ENCODE results near the gene RHBG.
A peak's percentile ranks its signal among the peaks of the same experiment; 100 is the strongest.
"Not testable (repeated sequence)": the region's sequence is repeated elsewhere in the genome, so short reads cannot be mapped to it uniquely, and the experiment has no call there.

The RHBG gene

DNA sequence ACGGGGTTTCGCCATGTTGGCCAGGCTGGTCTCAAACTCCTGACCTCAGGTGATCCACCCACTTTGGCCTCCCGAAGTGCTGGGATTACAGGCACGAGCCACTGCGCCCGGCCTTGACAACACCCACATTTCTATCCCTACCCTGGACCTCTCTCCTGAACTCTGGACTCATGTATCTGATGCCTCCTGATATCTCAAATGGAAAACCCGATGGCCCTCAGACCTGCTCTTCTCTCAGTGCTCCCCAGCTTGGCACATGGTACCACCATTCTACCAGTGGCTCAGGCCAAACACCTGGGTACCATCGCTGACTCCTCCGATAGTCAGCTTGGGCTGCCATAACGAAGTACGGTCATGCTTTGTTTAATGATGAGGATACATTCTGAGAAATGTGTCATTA, 8.5 kb upstream of the RHBG start:
- no peak for DNase-seq (ENCODE audit: low read depth in 2 of 2, low spot score in 1 of 2)

DNA sequence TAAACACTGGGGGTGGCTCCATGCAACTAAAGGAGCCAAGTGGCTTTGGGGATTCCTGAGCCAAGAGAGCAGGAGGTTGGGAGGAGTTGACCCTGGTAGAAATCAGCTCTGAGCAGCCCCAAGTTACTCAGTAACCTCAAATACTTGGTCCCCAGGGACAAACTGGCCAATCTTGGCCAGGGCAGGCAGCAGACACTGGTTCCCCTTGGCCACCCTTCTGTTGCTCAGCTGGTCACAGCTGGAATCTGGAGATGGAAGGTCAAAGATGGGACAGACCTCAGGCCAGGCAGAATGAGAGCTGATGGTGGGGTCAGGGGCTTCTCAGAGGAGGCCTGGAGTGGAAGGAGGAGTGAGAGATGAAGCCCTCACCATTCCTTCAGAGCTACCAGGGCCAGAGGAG, 3.3 kb upstream of the RHBG start:
- no peak for DNase-seq (ENCODE audit: low read depth in 2 of 2, low spot score in 1 of 2)

GRCh38 chr1:156366378-156367166, 2.4 kb upstream of the RHBG start:
- DNase-seq (ENCODE audit: low read depth in 2 of 2, low spot score in 1 of 2), result no peak

- no peak for DNase-seq (ENCODE audit: low read depth in 2 of 2, low spot score in 1 of 2)
Measured at GRCh38 chr1:156367383-156368156, 1.4 kb upstream of the RHBG start.

DNA sequence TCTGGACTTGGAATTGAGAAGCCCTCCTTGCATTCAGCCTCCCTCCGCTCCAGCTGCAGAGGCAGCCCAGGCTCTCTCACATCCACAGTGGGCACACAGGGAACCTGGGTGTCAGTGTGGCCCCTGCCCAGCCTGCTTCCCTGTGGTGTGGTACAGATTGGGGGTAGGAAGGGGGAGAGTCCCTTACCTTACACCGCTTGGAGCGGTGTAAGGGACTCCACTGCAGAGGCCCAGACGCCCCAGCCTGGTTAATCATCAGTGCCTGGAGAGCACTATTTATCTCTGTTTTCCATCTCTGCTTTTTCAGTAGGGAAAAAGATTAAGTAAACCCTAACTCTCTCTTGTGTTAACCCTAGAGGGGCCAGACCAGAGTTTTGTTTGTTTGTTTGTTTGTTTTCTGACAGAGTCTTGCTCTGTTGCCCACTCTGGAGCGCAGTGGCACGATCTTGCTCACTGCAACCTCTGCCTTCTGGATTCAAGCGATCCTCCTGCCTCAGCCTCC, 803 bp upstream of the RHBG start:
- DNase-seq (ENCODE audit: low read depth in 2 of 2, low spot score in 1 of 2), result no peak

GRCh38 chr1:156369685-156370286, 775 bp downstream of the RHBG start:
- not testable (repeated sequence) for DNase-seq (ENCODE audit: low read depth in 2 of 2, low spot score in 1 of 2)

GRCh38 chr1:156371553-156372264, 2.7 kb downstream of the RHBG start:
- DNase-seq (ENCODE audit: low read depth in 2 of 2, low spot score in 1 of 2), result no peak

- no peak for DNase-seq (ENCODE audit: low read depth in 2 of 2, low spot score in 1 of 2)
Measured at GRCh38 chr1:156372265-156372586, 3.2 kb downstream of the RHBG start.

- DNase-seq (ENCODE audit: low read depth in 2 of 2, low spot score in 1 of 2), result no peak
Measured at GRCh38 chr1:156372876-156373275, 3.9 kb downstream of the RHBG start.

DNA sequence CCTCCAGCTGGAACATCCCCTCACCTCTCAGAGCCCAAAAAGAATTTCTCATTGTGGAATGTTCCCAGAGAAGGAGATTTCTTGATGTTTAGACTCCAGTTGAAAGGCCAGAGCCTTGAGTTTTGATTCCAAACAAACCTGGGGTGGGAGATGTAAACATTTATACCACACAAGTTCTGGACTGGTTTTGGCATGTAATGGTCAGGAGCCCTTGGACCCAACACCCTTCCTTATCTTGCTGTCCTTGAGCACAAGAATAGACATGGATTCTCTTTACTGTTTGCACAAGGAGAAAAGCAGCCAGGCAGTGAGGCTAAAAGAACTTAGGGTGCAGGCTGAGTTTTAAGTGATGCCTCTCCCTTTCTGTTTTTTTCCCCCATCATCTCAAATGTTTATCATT, 4.5 kb downstream of the RHBG start:
- no peak for DNase-seq (ENCODE audit: low read depth in 2 of 2, low spot score in 1 of 2)

- DNase-seq (ENCODE audit: low read depth in 2 of 2, low spot score in 1 of 2), result no peak
Measured at GRCh38 chr1:156376146-156376545, 7.1 kb downstream of the RHBG start.

DNA sequence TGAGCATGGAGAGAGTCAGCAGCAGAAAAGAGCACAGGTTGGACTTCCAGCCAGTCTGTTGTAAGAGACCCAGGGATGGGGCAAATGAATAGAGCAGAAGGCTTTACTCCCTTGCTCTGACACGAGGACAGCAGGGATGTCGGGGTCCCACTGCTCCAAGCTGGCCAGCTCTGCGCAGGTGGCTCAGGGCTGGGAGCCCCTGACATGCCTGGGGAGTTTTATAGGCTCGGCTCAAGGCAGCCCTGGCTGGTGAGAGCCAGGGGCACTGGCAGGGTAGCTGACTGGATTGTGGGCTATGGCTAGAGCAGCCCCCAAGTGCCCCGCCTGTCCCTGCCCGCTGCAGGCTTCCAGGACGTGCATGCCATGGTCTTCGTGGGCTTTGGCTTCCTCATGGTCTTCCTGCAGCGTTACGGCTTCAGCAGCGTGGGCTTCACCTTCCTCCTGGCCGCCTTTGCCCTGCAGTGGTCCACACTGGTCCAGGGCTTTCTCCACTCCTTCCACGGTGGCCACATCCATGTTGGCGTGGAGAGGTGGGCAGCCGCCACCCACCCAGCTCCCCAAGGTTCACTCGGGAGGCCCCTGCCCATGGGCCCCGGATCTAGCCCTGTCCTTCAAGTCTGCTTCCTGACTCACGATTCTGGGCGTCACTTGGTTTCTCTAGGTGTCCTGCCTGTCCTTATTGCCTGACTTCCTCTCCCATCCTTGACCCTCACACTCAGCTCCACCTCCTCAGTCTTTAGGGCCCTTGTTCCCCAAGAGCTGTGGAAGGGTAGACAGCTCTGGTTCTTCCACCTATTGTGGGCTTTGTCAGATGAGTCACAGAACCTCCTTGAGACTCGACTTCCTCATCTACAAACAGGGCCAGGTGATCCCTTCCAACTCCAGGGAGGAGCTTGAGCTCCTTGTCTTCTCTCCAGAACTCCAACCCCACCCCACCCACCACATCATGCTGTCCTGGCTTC, 8.2 kb downstream of the RHBG start:
- DNase-seq (ENCODE audit: low read depth in 2 of 2, low spot score in 1 of 2), result no peak

DNA sequence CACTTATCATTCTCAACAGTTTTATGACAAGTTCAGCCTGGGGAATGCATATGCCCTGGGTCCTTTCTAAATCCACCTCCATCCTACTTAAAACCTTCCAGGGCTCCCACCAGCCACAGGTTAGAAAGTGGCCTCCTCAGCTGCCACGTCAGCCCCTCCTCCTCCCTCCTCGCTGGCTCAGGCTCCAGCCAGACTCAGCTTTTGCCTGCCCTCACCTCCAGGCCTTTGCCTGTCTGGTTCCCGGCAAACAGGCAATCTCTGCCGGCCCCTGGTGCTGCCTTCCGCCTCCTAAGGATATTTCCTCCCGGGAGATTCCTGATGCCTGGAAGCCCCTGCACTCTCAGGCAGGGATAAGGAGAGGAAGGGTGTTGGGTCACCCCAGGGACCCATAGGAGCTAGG, 9.5 kb downstream of the RHBG start:
- no peak for DNase-seq (ENCODE audit: low read depth in 2 of 2, low spot score in 1 of 2)

DNA sequence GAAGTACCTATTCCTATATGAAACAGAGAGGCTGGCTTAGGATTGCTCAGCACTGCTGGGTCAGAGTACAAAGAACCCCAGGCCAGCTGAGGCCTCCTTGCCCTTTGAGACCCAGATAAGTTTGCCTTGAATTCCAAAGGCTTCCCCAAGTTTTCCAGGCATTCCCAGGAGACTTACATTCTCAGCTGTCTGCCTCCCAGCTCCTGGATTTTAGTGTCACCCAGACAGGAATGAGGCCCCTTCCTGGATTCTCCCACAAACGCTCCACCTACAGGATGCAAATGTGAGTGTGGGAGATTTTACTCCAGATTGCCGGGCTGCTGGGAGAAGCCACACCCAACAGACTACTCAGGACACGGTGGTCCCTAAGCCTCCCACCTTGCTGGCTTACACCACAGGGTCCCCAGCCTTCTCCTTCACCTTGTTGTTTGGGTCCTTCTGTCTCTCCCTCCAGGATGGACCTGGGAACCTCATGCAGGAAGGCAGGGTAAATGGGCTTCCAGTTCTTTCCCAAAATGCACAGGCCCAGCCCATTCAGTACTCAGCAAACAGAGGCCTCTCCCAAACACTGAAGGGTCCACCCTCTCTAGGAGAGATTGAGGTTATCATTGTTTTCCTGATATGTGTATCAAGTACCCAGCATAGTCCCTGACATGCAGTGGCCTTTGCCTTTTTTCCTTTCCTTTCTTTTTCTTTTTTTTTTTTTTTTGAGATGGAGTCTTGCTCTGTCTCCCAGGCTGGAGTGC, 10.6 kb downstream of the RHBG start:
- no peak for DNase-seq (ENCODE audit: low read depth in 2 of 2, low spot score in 1 of 2)

DNA sequence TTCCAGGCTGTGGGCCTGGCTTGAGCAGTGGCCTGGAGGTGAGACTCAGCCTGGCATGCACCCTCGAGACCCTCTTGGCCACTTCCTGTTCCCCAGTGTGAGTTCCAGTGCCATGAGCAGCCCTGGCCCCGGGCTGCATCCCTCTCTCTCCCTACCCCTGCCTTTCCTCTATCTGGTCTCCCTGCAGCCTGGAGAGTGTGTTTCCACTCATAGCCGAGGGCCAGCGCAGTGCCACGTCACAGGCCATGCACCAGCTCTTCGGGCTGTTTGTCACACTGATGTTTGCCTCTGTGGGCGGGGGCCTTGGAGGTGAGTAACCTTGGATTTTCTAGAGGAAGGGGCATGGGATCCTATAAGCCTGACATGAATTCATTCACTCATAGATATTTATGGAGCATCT, 13.6 kb downstream of the RHBG start:
- no peak for DNase-seq (ENCODE audit: low read depth in 2 of 2, low spot score in 1 of 2)

GRCh38 chr1:156383023-156383422, 14.0 kb downstream of the RHBG start:
- DNase-seq (ENCODE audit: low read depth in 2 of 2, low spot score in 1 of 2), result peak; percentile 22 to 29

GRCh38 chr1:156384007-156384406, 15.0 kb downstream of the RHBG start:
- DNase-seq (ENCODE audit: low read depth in 2 of 2, low spot score in 1 of 2), result no peak

DNA sequence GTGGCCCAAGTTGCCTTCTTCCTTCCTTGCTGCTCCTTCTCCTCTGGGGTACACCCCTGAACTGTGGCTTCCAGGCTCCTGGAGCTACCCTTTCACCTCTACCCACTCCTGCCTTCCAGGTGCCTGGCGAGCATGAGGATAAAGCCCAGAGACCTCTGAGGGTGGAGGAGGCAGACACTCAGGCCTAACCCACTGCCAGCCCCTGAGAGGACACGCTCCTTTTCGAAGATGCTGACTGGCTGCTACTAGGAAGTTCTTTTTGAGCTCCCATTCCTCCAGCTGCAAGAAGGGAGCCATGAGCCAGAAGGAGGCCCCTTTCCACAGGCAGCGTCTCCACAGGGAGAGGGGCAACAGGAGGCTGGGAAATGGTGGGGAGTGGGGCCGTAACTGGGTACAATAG, 15.6 kb downstream of the RHBG start:
- DNase-seq (ENCODE audit: low read depth in 2 of 2, low spot score in 1 of 2), result no peak

GRCh38 chr1:156385534-156386031, 16.6 kb downstream of the RHBG start:
- DNase-seq (ENCODE audit: low read depth in 2 of 2, low spot score in 1 of 2), result peak; percentile 50 to 65
